NCI-H2196 treated with DMSO at 0.1 percent for 48 hours (cell line): Measurements from ENCODE around the gene REEP1.
"Not testable (repeated sequence)": the region's sequence is repeated elsewhere in the genome, so short reads cannot be mapped to it uniquely, and the experiment has no call there.

Source experiments
- DNase-seq: peaks from one replicate; lab custom pipeline; 2025; ENCODE audit not compliant: unreplicated experiment; lab: John Stamatoyannopoulos, UW

The REEP1 gene

GRCh38 chr2:86345783-86346370 lies 8.5 kb upstream of the REEP1 start:
- not testable (repeated sequence) for DNase-seq

GRCh38 chr2:86344404-86344803 lies 7.0 kb upstream of the REEP1 start:
- DNase-seq: no peak

GRCh38 chr2:86342488-86342887 lies 5.1 kb upstream of the REEP1 start:
- DNase-seq: no peak

GRCh38 chr2:86341470-86341869 lies 4.0 kb upstream of the REEP1 start:
- DNase-seq: no peak

- no peak for DNase-seq
Measured at GRCh38 chr2:86338778-86339295, 1.4 kb upstream of the REEP1 start.

- DNase-seq: no peak
Measured at GRCh38 chr2:86336675-86337243, 667 bp downstream of the REEP1 start.

GRCh38 chr2:86335865-86336674 lies 1.4 kb downstream of the REEP1 start:
- DNase-seq: no peak

- no peak for DNase-seq
Measured at GRCh38 chr2:86333378-86333777, 4.0 kb downstream of the REEP1 start.

GRCh38 chr2:86332654-86333053 lies 4.8 kb downstream of the REEP1 start:
- DNase-seq: no peak

GRCh38 chr2:86331384-86331783 lies 6.0 kb downstream of the REEP1 start:
- DNase-seq: no peak

- no peak for DNase-seq
Measured at GRCh38 chr2:86330001-86330400, 7.4 kb downstream of the REEP1 start.

GRCh38 chr2:86323273-86324021 lies 14.0 kb downstream of the REEP1 start:
- DNase-seq: no peak

- no peak for DNase-seq
Measured at GRCh38 chr2:86319700-86320580, 17.5 kb downstream of the REEP1 start.

- DNase-seq: no peak
Measured at GRCh38 chr2:86315084-86315483, 22.3 kb downstream of the REEP1 start.

- no peak for DNase-seq
Measured at GRCh38 chr2:86314125-86314524, 23.3 kb downstream of the REEP1 start.

- no peak for DNase-seq
Measured at GRCh38 chr2:86313341-86313740, 24.1 kb downstream of the REEP1 start.

GRCh38 chr2:86311879-86312278 lies 25.5 kb downstream of the REEP1 start:
- no peak for DNase-seq

- DNase-seq: no peak
Measured at GRCh38 chr2:86309966-86310365, 27.5 kb downstream of the REEP1 start.

GRCh38 chr2:86308984-86309695 lies 28.3 kb downstream of the REEP1 start:
- DNase-seq: no peak

- no peak for DNase-seq
Measured at GRCh38 chr2:86308356-86308755, 29.1 kb downstream of the REEP1 start.
